ENCODE data around the gene DNAH8. TPM values are rescaled to one million over a fixed set of nuclear protein-coding genes. Genes with fewer than 3 reads are reported as not detected.

Gene DNAH8
- total RNA-seq, 1 experiment from 2014 or later, result not detected

GRCh38 chr6:38678178-38678760 is 36.8 kb upstream of the DNAH8 start (continued):
- TF ChIP-seq YY1 (IDR thresholded peaks at IDR 0.05; ENCODE audit: extremely low read depth, insufficient replicate concordance, low read depth, low read length) (no peak), TCF7L2 (IDR thresholded peaks at IDR 0.05; ENCODE audit: borderline replicate concordance, extremely low read depth, insufficient read depth, insufficient read length) (no peak), SIN3A (IDR thresholded peaks at IDR 0.05; ENCODE audit: low read depth) (no peak), MAX (IDR thresholded peaks at IDR 0.05) (no peak), CEBPB (IDR thresholded peaks at IDR 0.05; ENCODE audit: low read depth) (no peak), JUND (IDR thresholded peaks at IDR 0.05) (no peak), ELF1 (IDR thresholded peaks at IDR 0.05; ENCODE audit: borderline replicate concordance, low read depth) (no peak), ZFX (IDR thresholded peaks at IDR 0.05) (no peak)
- TF ChIP-seq, protein P1, sequence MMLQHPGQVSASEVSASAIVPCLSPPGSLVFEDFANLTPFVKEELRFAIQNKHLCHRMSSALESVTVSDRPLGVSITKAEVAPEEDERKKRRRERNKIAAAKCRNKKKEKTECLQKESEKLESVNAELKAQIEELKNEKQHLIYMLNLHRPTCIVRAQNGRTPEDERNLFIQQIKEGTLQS (IDR thresholded peaks at IDR 0.05), result no peak

- Histone ChIP-seq H3K27me3 (ENCODE audit: insufficient read depth, low read length) (no peaks in the 10 kb centered on the region), H3K9me3 (ENCODE audit: control insufficient read depth in 1 of 2, insufficient read depth in 1 of 2, low read depth in 1 of 2, low read length in 2 of 2) (no peaks in the 10 kb centered on the region), H3K36me3 (ENCODE audit: control insufficient read depth in 1 of 2, insufficient read depth in 2 of 2, low read length in 2 of 2) (peaks cover 36 to 47% of the 10 kb centered on the region in 2 experiments), H3K4me3 (replicated peaks in 1 of 2; ENCODE audit: low read depth in 1 of 2, low read length in 2 of 2) (no peak overlapping the region), H4K20me1 (ENCODE audit: insufficient read depth) (no peaks in the 10 kb centered on the region), H3K79me2 (ENCODE audit: insufficient read depth, low read length) (peaks cover 4% of the 10 kb centered on the region), H3K4me2 (ENCODE audit: low read length) (no peak overlapping the region), H3K27ac (ENCODE audit: low read depth, low read length) (no peak overlapping the region), H2AFZ (ENCODE audit: low read depth, low read length, poor library complexity, severe bottlenecking) (no peak overlapping the region), H3K9ac (ENCODE audit: low read length) (no peak overlapping the region), H3K4me1 (ENCODE audit: control insufficient read depth in 1 of 2, insufficient read depth in 2 of 2, low read length in 2 of 2) (no peaks in the 10 kb centered on the region), H3K9me2 (ENCODE audit: insufficient read depth) (no peaks in the 10 kb centered on the region)
- BruUV-seq (replicated peaks), result no TSS peak
- CTCF ChIA-PET, result no interaction called here
- DNase-seq (ENCODE audit: low read depth, low spot score) (no peak), ATAC-seq (no peak)
- intact Hi-C loops (cut with micrococcal nuclease), result loop anchor here (10.0 kb wide), 2 partner anchors 185 to 655 kb away; no protein-coding TSS in a partner anchor
- POLR2A ChIA-PET, result interaction anchor here (1.0 kb wide), 1 partner anchor 24 kb away, joined by 4 read pairs; the partner anchor contains the start of gene GLO1
- RAD21 ChIA-PET (ENCODE audit: low non-redundant PET in 1 of 2, low total read pairs in 2 of 2, uncharacterized antibody in 2 of 2, unreplicated experiment in 2 of 2), result no interaction called here
- TF ChIP-seq ZFX (IDR thresholded peaks at IDR 0.05) (no peak), POLR2AphosphoS5 (IDR thresholded peaks at IDR 0.05; ENCODE audit: low read depth, low read length) (no peak), CBX3 (IDR thresholded peaks at IDR 0.05; ENCODE audit: low read depth) (no peak), REST (IDR thresholded peaks at IDR 0.05; ENCODE audit: low read depth) (no peak), TCF7L2 (IDR thresholded peaks at IDR 0.05; ENCODE audit: borderline replicate concordance, extremely low read depth, insufficient read depth, insufficient read length) (no peak), EGR1 (IDR thresholded peaks at IDR 0.05; ENCODE audit: low read depth) (no peak), YY1 (IDR thresholded peaks at IDR 0.05; ENCODE audit: extremely low read depth, insufficient replicate concordance, low read depth, low read length) (no peak), ZNF274 (IDR thresholded peaks at IDR 0.05; ENCODE audit: low read depth, low read length) (no peak), CEBPB (IDR thresholded peaks at IDR 0.05; ENCODE audit: low read depth) (no peak), RAD21 (IDR thresholded peaks at IDR 0.05; ENCODE audit: low read depth) (no peak), EZH2phosphoT487 (IDR thresholded peaks at IDR 0.05; ENCODE audit: borderline replicate concordance) (no peak), JUND (IDR thresholded peaks at IDR 0.05) (no peak)
- TF ChIP-seq, protein P1 (IDR thresholded peaks at IDR 0.05), result no peak
- TF ChIP-seq, protein P2, sequence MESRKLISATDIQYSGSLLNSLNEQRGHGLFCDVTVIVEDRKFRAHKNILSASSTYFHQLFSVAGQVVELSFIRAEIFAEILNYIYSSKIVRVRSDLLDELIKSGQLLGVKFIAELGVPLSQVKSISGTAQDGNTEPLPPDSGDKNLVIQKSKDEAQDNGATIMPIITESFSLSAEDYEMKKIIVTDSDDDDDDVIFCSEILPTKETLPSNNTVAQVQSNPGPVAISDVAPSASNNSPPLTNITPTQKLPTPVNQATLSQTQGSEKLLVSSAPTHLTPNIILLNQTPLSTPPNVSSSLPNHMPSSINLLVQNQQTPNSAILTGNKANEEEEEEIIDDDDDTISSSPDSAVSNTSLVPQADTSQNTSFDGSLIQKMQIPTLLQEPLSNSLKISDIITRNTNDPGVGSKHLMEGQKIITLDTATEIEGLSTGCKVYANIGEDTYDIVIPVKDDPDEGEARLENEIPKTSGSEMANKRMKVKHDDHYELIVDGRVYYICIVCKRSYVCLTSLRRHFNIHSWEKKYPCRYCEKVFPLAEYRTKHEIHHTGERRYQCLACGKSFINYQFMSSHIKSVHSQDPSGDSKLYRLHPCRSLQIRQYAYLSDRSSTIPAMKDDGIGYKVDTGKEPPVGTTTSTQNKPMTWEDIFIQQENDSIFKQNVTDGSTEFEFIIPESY (IDR thresholded peaks at IDR 0.05; ENCODE audit: extremely low read depth, insufficient replicate concordance, low read length), result no peak
Measured at GRCh38 chr6:38679668-38680067, 35.4 kb upstream of the DNAH8 start.
